Ovary (tissue), 3 donors: Measurements from ENCODE around the gene PIGN.

Experiments used
- EP300 ChIP-seq: sonication (generic); formaldehyde crosslinking; IDR thresholded peaks from one replicate; pipeline ENCODE4 v1.6.1; 2017; ENCODE audit warnings: antibody characterized with exemption
- POLR2A ChIP-seq: fragments of 450-650 bp; IDR thresholded peaks from one replicate; pipeline ENCODE4 v1.6.1; 2017; ENCODE audit warnings: antibody characterized with exemption, mild to moderate bottlenecking, moderate library complexity
- TF ChIP-seq, protein P1 (sequence below), 3 donors: fragments of 450-650 bp in 2 of 3; fragments of 200-600 bp in 1 of 3; IDR thresholded peaks; one replicate each; pipeline versions ENCODE4 v1.5.1 to v1.8.0; 2016 to 2022; ENCODE audit warnings: antibody characterized with exemption in 3 of 3, mild to moderate bottlenecking in 1 of 3
- donor health status: DM: no; HTN: no; CAD: no.

DNA sequence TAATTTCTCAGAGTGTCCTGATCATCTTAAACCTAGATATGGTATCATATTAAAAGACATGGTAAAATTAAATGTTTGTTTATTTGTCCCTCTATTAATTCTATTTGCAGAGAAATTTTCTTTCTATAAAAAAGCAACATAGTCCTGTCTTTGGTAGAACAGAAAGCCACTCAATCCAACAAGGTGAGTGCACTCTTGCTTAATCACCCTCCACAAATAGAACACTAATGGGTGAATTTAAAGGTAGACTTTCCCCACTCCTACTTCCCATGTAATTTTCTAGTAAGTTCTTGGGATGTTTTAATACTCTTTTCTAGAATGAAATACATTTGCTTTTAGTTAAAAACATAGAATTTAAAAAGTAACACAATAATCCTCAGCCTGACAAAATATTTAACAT is 97.7 kb downstream of the PIGN start:
- TF ChIP-seq POLR2A (no peak), EP300 (no peak)
- TF ChIP-seq, protein P1, sequence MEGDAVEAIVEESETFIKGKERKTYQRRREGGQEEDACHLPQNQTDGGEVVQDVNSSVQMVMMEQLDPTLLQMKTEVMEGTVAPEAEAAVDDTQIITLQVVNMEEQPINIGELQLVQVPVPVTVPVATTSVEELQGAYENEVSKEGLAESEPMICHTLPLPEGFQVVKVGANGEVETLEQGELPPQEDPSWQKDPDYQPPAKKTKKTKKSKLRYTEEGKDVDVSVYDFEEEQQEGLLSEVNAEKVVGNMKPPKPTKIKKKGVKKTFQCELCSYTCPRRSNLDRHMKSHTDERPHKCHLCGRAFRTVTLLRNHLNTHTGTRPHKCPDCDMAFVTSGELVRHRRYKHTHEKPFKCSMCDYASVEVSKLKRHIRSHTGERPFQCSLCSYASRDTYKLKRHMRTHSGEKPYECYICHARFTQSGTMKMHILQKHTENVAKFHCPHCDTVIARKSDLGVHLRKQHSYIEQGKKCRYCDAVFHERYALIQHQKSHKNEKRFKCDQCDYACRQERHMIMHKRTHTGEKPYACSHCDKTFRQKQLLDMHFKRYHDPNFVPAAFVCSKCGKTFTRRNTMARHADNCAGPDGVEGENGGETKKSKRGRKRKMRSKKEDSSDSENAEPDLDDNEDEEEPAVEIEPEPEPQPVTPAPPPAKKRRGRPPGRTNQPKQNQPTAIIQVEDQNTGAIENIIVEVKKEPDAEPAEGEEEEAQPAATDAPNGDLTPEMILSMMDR (IDR thresholded peaks at IDR 0.05) = no peak
